ENCODE measurements around the gene TBL1XR1. TPM values are rescaled to one million over a fixed set of nuclear protein-coding genes. Genes with fewer than 3 reads are reported as not detected.
"Not testable (repeated sequence)": the region's sequence is repeated elsewhere in the genome, so short reads cannot be mapped to it uniquely, and the experiment has no call there.

Gene TBL1XR1
- total RNA-seq, 1 donor from 2014 or later, result 156 TPM

DNA sequence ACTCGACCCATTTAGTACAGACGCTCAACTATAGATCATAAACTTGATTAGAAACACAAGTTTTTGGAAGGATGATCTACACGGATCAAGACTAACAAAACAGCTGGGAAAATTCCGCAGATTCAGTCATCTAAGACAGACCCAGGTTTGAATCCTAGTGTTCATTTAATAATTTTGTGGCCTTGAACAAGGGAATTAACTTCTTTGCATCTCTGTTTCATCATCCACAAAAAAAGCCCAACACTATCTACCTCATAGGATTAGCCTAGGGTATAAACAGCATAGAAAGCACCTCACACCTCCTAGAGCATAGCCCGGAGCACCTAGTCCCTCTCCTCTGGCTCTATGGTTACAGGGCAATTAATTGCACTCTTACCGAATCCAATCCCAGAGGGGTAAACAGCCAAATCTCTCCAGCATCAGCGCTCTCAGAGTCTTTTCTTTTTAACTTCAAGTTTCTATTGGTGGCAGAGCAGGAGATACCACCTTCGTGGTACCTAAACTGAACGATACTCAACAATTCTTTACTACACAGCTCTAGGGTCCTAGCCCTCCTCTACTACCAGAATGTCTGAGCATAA is 3.5 kb downstream of the TBL1XR1 start:
- Histone ChIP-seq H3K9me3 (no peaks in the 10 kb centered on the region), H3K4me3 (peak overlapping the region; percentile 71), H3K27ac (no peak overlapping the region), H3K4me1 (peaks cover 32% of the 10 kb centered on the region), H3K36me3 (no peaks in the 10 kb centered on the region), H3K27me3 (no peaks in the 10 kb centered on the region)
- TF ChIP-seq CTCF (IDR thresholded peaks at IDR 0.05), result no peak
- DNase-seq (no peak), ATAC-seq (no peak)
- intact Hi-C loops (cut with DNase I), result no loop called here

DNA sequence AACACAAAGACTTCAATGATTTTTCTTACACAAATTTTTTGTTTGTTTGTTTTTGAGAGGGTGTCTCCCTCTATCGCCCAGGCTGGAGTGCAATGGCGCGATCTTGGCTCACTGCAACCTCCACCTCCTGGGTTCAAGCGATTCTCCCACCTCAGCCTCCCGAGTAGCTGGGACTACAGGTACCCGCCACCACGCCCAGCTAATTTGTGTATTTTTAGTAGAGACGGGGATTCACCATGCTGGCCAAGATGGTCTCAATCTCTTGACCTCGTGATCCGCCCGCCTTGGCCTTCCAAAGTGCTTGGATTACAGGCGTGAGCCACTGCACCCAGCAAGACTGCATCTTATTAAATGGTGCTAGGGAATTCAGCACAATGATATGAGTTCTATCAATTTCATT is 4.0 kb downstream of the TBL1XR1 start:
- H3K9me3 ChIP-seq; H3K4me3 ChIP-seq; H3K36me3 ChIP-seq; H3K27ac ChIP-seq; DNase-seq; ATAC-seq; H3K27me3 ChIP-seq; intact Hi-C loops (cut with DNase I): not testable (repeated sequence)
- H3K4me1 ChIP-seq, result peaks cover 30% of the 10 kb centered on the region

DNA sequence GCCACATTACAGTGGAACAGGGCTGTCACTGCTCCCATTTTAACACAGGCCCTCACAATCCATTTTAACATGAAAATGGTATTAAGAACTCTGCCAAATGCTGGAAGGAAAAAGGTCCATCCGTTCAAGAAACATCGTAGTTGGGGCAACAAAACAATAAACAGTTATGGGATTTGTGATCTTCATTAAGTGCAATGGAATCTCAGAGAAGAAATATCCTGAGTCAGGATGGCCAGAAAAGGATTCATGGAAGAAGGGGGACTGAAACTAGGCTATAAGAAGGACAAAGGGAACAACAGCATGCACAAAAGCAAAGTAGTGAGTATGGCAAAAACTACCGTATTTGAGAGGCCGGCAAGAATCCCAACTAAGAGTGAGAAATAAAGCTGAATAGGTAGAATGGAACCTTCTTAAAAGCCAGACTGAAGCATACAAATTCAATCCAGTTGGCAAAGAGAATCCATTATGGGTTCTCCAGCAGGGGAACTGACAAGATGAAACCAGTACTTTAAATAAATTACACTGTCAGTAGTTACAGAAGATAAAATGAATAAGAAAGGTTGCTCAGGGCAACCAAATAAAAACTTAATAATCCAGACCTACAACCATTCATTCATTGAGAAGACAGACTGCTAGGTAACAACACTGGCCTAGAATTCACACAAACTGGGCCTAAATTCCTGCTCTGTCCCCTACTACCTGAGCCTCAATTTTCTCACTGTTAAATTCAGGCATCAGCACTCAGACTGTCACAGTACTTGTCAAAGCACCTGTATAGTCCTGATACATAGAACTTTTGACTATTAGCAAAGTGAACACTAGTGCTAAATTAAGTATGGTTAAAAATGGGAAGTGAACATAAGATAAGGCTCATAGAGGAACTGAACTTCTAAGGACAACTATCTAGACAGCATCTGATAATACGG is 6.3 kb downstream of the TBL1XR1 start:
- no peak for DNase-seq
- Histone ChIP-seq H3K9me3 (no peaks in the 10 kb centered on the region), H3K4me1 (peaks cover 29% of the 10 kb centered on the region), H3K27ac (no peak overlapping the region), H3K4me3 (no peak overlapping the region), H3K27me3 (no peaks in the 10 kb centered on the region), H3K36me3 (no peaks in the 10 kb centered on the region)
- no peak for TF ChIP-seq CTCF (IDR thresholded peaks at IDR 0.05)
- ATAC-seq, result peak; percentile 36
- intact Hi-C loops (cut with DNase I), result no loop called here

DNA sequence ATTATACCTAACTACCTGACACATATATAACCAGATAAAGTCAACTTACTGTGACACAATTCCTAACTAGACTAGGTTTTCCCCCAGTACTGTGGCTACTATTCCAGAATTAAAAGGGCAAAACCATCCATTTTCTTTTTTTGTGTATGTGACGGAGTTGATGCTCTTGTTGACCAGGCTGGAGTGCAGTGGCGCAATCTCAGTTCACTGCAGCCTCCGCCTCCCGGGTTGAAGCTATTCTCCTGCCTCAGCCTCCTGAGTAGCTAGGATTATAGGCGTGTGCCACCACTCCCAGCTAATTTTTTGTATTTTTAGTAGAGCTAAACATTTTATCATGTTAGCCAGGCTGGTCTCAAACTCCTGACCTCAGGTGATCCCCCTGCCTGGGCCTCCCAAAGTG is 7.1 kb downstream of the TBL1XR1 start:
- H3K27me3 ChIP-seq; H3K36me3 ChIP-seq; DNase-seq; intact Hi-C loops (cut with DNase I); H3K9me3 ChIP-seq; ATAC-seq; H3K4me3 ChIP-seq; H3K27ac ChIP-seq: not testable (repeated sequence)
- peaks cover 35% of the 10 kb centered on the region for H3K4me1 ChIP-seq

- H3K36me3 ChIP-seq; intact Hi-C loops (cut with DNase I): not testable (repeated sequence)
These were observed 9.0 kb downstream of the TBL1XR1 start for GRCh38 chr3:177188325-177188724.

GRCh38 chr3:177186306-177186705 is 11.0 kb downstream of the TBL1XR1 start:
- Histone ChIP-seq H3K4me3 (no peak overlapping the region), H3K27ac (no peak overlapping the region), H3K9me3 (no peaks in the 10 kb centered on the region), H3K36me3 (no peaks in the 10 kb centered on the region), H3K27me3 (no peaks in the 10 kb centered on the region), H3K4me1 (peaks cover 28% of the 10 kb centered on the region)
- DNase-seq (no peak), ATAC-seq (no peak)
- intact Hi-C loops (cut with DNase I), result no loop called here
- TF ChIP-seq CTCF (IDR thresholded peaks at IDR 0.05), result no peak

More at GRCh38 chr3:177188325-177188724, 9.0 kb downstream of the TBL1XR1 start:
- not testable (repeated sequence) for ATAC-seq, H3K4me3 ChIP-seq, H3K27me3 ChIP-seq, H3K27ac ChIP-seq, H3K9me3 ChIP-seq, DNase-seq
- peaks cover 33% of the 10 kb centered on the region for H3K4me1 ChIP-seq

- intact Hi-C loops (cut with DNase I), result no loop called here
- ATAC-seq, result no peak
- no peak for TF ChIP-seq CTCF (IDR thresholded peaks at IDR 0.05)
These were observed 12.2 kb downstream of the TBL1XR1 start for GRCh38 chr3:177185035-177185574.

GRCh38 chr3:177184602-177185001 is 12.7 kb downstream of the TBL1XR1 start:
- H3K9me3 ChIP-seq; ATAC-seq; intact Hi-C loops (cut with DNase I); H3K27me3 ChIP-seq; H3K4me3 ChIP-seq; H3K27ac ChIP-seq; H3K36me3 ChIP-seq; DNase-seq: not testable (repeated sequence)
- H3K4me1 ChIP-seq, result peaks cover 20% of the 10 kb centered on the region

More at GRCh38 chr3:177185035-177185574, 12.2 kb downstream of the TBL1XR1 start:
- peaks cover 20% of the 10 kb centered on the region for H3K4me1 ChIP-seq
- no peaks in the 10 kb centered on the region for H3K27me3 ChIP-seq
- no peak overlapping the region for H3K4me3 ChIP-seq
- no peak overlapping the region for H3K27ac ChIP-seq
- DNase-seq, result no peak
- no peaks in the 10 kb centered on the region for H3K36me3 ChIP-seq
- H3K9me3 ChIP-seq, result no peaks in the 10 kb centered on the region
